Measurements from ENCODE around the gene TEX22.

- TF ChIP-seq, protein P1, sequence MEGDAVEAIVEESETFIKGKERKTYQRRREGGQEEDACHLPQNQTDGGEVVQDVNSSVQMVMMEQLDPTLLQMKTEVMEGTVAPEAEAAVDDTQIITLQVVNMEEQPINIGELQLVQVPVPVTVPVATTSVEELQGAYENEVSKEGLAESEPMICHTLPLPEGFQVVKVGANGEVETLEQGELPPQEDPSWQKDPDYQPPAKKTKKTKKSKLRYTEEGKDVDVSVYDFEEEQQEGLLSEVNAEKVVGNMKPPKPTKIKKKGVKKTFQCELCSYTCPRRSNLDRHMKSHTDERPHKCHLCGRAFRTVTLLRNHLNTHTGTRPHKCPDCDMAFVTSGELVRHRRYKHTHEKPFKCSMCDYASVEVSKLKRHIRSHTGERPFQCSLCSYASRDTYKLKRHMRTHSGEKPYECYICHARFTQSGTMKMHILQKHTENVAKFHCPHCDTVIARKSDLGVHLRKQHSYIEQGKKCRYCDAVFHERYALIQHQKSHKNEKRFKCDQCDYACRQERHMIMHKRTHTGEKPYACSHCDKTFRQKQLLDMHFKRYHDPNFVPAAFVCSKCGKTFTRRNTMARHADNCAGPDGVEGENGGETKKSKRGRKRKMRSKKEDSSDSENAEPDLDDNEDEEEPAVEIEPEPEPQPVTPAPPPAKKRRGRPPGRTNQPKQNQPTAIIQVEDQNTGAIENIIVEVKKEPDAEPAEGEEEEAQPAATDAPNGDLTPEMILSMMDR (conservative IDR thresholded peaks at IDR 0.05 in 1 of 2, IDR thresholded peaks at IDR 0.05 in 1 of 2; ENCODE audit: low read depth in 1 of 2, low read length in 2 of 2): peak; percentile 83 to 86
- no peak for TF ChIP-seq EZH2 (IDR thresholded peaks at IDR 0.05; ENCODE audit: low read length, missing control alignments)
Measured at GRCh38 chr14:105351920-105352851, 46.2 kb upstream of the TEX22 start.

All from fibroblast of lung (primary cell).